T-cell (primary cell): ENCODE measurements around the gene NEUROG2. TPM values are rescaled to one million over a fixed set of nuclear protein-coding genes. Genes with fewer than 3 reads are reported as not detected.

Experiments used
- ATAC-seq, 4 experiments: fragments of 200-7000 bp in 3 of 4; fragments of 150-1000 bp in 1 of 4; cut with Tn5 transposase; replicated peaks in 1 of 4; 1 replicate in 3 of 4; 2 replicates in 1 of 4; pipeline ENCODE4 v1.10.0; 2021; ENCODE audit warnings: moderate library complexity in 3 of 4, mild to moderate bottlenecking in 2 of 4, moderate number of reproducible peaks in 1 of 4
- CTCF ChIA-PET, 2 donors: fragments of 300-600 bp; sonication (Branson Sonifier 250); formaldehyde crosslinking; loops; one replicate each; lab custom pipeline; 2022; ENCODE audit warnings: antibody characterized with exemption in 2 of 2; lab: Charles Lee
- POLR2A ChIA-PET, 2 donors: fragments of 300-600 bp; sonication (Branson Sonifier 250); formaldehyde crosslinking; loops; one replicate each; lab custom pipeline; 2022; ENCODE audit warnings: antibody characterized with exemption in 2 of 2; lab: Charles Lee
- DNase-seq, 35 experiments: peaks; one replicate each; pipeline versions ENCODE4 v3.0.0 to v3.0.0-alpha.2; 2013 to 2023
- H3K27ac ChIP-seq: one replicate; pipeline ENCODE4 v1.5.1; 2013; ENCODE audit warnings: low read length
- H3K27me3 ChIP-seq, 2 experiments: replicated peaks in 1 of 2; 1 replicate in 1 of 2; 2 replicates in 1 of 2; pipeline versions ENCODE4 v1.6.1 to v1.7.0; 2013; ENCODE audit warnings: low read length in 1 of 2, mixed read lengths in 1 of 2; ENCODE audit not compliant: control insufficient read depth in 2 of 2, insufficient read depth in 2 of 2; ENCODE audit errors: extremely low read depth in 1 of 2
- H3K36me3 ChIP-seq, 2 donors: 1 replicate in 1 of 2; 2 replicates in 1 of 2; pipeline versions ENCODE4 v1.6.1 to v1.7.0; 2013; ENCODE audit warnings: low read length in 1 of 2; ENCODE audit not compliant: control insufficient read depth in 2 of 2, insufficient read depth in 1 of 2; ENCODE audit errors: extremely low read depth in 1 of 2
- H3K4me1 ChIP-seq, 2 experiments: 1 replicate in 1 of 2; 2 replicates in 1 of 2; pipeline versions ENCODE4 v1.6.1 to v1.7.0; 2013; ENCODE audit warnings: low read length in 2 of 2, mixed read lengths in 1 of 2; ENCODE audit not compliant: insufficient read depth in 2 of 2, control insufficient read depth in 1 of 2; ENCODE audit errors: extremely low read depth in 1 of 2
- H3K4me3 ChIP-seq, 2 donors: 1 replicate in 1 of 2; 2 replicates in 1 of 2; pipeline versions ENCODE4 v1.5.1 to v1.7.0; 2013; ENCODE audit warnings: mild to moderate bottlenecking in 2 of 2, low read length in 1 of 2, moderate library complexity in 1 of 2; ENCODE audit not compliant: control insufficient read depth in 1 of 2; ENCODE audit errors: extremely low read depth in 1 of 2
- H3K9me3 ChIP-seq: 2 replicates; pipeline ENCODE4 v1.7.0; 2013
- H3K27ac Mint-ChIP-seq, 2 donors: one replicate each; pipeline ENCODE4 v1.8.0; 2020 to 2021; ENCODE audit warnings: mild to moderate bottlenecking in 2 of 2, mixed read lengths in 2 of 2
- H3K27me3 Mint-ChIP-seq, 2 donors: one replicate each; pipeline ENCODE4 v1.8.0; 2021 to 2022; ENCODE audit warnings: mixed read lengths in 2 of 2
- H3K36me3 Mint-ChIP-seq: one replicate; pipeline ENCODE4 v1.8.0; 2021; ENCODE audit warnings: mixed read lengths
- H3K4me1 Mint-ChIP-seq, 3 donors: one replicate each; pipeline ENCODE4 v1.8.0; 2020 to 2022; ENCODE audit warnings: mixed read lengths in 3 of 3, mild to moderate bottlenecking in 1 of 3
- H3K4me3 Mint-ChIP-seq, 3 donors: one replicate each; pipeline ENCODE4 v1.8.0; 2020 to 2022; ENCODE audit warnings: mild to moderate bottlenecking in 3 of 3, mixed read lengths in 3 of 3, moderate library complexity in 3 of 3
- H3K9me3 Mint-ChIP-seq, 3 donors: one replicate each; pipeline ENCODE4 v1.8.0; 2020 to 2022; ENCODE audit warnings: mixed read lengths in 3 of 3
- WGBS: methylation state at CpG from one replicate; pipeline ENCODE4 v1.1.5; 2013; ENCODE audit warnings: missing lambda C conversion rate; ENCODE audit not compliant: insufficient coverage; 5-methylcytosine and 5-hydroxymethylcytosine counted together
- total RNA-seq, 35 experiments: library from RNA in 6 of 35; stranded (reverse) in 6 of 35; fragments of 120-200 nt in 1 of 35; gene quantifications; one replicate each; pipeline versions ENCODE4 v1.2.1 to v1.2.4 and lab custom pipeline; 2013 to 2026

Gene NEUROG2
- total RNA-seq, 5 donors from 2014 or later (not counting 1 experiment from before 2014, with no cell fraction given): not detected

DNA sequence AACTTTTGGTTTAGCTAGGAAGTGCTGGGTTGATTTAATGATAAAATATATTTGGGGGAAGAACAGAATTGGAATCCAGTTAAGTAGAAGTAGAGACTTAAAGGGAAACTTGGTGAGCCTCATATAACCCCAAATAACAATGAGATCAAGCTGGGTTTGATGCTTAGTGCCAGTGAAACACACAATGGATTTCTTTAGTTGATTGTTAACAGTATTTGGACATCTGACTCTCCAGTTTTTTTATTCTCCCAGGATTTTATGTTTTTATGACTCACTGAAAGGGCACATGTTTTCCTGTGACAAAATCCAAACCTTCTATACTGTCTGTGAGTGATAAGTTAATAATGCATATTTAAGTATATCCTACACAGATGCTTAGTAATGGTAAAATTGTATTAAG is 2.7 kb upstream of the NEUROG2 start:
- ATAC-seq (no peak), DNase-seq (no peak)
- Histone ChIP-seq H3K36me3 (no peaks in the 10 kb centered on the region), H3K9me3 (peaks cover 2% of the 10 kb centered on the region), H3K27ac (no peak overlapping the region), H3K4me1 (peaks cover 29 to 61% of the 10 kb centered on the region in 2 experiments), H3K27me3 (peaks cover 54 to 73% of the 10 kb centered on the region in 2 experiments), H3K4me3 (no peak overlapping the region)
- H3K27me3 Mint-ChIP-seq: peaks cover 89 to 90% of the 10 kb centered on the region in 2 donors
- H3K36me3 Mint-ChIP-seq: no peaks in the 10 kb centered on the region
- H3K27ac Mint-ChIP-seq: no peak overlapping the region
- ChIA-PET POLR2A (interaction anchor here in 1 of 2 donors (0.6 kb wide), 1 partner anchor 234 kb away, joined by 9 read pairs; no protein-coding TSS in a partner anchor), CTCF (no interaction called here)
- H3K4me3 Mint-ChIP-seq: no peak overlapping the region
- peaks cover 61 to 85% (median 75%) of the 10 kb centered on the region in 3 donors for H3K4me1 Mint-ChIP-seq
- peaks cover 0 to 6% (median 0%) of the 10 kb centered on the region in 3 donors for H3K9me3 Mint-ChIP-seq

DNA sequence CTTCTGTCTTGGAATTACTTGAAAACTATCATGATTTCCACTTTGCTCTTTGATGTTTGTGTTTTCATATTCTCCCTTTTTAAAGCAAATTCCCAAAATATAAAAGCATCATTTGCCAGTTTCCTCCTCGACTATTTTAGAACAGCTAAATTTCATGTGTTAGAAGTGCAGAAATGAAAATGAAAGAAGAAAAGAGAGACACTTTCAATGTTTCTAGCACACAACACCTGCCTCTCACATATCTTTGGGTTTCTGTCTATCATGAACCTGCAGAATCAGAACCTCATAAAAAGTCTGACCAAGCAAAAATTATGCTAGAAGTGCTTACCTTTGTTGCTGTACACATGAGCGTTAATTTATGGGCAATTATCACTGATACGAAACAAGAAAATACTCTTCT is 1.9 kb upstream of the NEUROG2 start:
- Histone ChIP-seq H3K27ac (no peak overlapping the region), H3K9me3 (peaks cover 2% of the 10 kb centered on the region), H3K27me3 (peaks cover 52 to 68% of the 10 kb centered on the region in 2 experiments), H3K4me1 (peaks cover 25 to 54% of the 10 kb centered on the region in 2 experiments), H3K4me3 (no peak overlapping the region), H3K36me3 (no peaks in the 10 kb centered on the region)
- peaks cover 87 to 89% of the 10 kb centered on the region in 2 donors for H3K27me3 Mint-ChIP-seq
- ChIA-PET POLR2A (no interaction called here), CTCF (interaction anchor here (0.9 to 1.3 kb wide), 2 partner anchors 14 to 20 kb away, joined by 3 read pairs; no protein-coding TSS in a partner anchor)
- no CpG with 5 or more reads among the region's 3 CpGs for WGBS
- peak overlapping the region in 1 of 2 donors; percentile 43 for H3K27ac Mint-ChIP-seq
- no peaks in the 10 kb centered on the region for H3K36me3 Mint-ChIP-seq
- peaks cover 55 to 79% (median 67%) of the 10 kb centered on the region in 3 donors for H3K4me1 Mint-ChIP-seq
- H3K4me3 Mint-ChIP-seq: peak overlapping the region; percentile 50 to 84 (median 67)
- peaks cover 0 to 6% (median 0%) of the 10 kb centered on the region in 3 donors for H3K9me3 Mint-ChIP-seq
- ATAC-seq (no peak), DNase-seq (no peak)

DNA sequence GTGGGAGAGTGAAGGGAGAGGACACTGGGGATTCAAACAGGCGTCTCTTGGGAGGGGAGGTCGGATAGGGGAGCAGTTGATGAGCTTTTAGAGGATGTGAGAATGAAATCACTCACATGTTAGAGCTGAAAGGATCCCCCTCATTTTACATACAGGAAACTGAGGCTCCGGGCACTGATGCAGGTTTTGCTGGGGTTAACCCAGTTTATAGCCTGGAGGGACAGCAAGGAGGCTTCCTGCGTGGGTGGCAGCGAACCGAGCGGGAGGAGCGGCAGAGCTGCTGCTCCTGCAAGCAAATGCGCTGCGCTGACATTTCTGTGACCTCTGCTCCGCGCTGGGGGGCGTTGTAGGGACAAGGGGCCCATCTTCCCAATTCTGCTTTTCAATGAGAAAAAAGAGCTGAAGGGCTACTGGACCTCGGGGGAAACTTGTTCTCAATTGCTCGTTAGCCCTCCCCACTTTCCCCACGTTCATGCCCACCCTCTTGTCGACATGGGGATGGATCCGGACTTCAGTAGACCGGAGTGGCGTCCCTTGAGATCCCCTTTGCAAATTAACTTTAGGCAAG is 1.2 kb upstream of the NEUROG2 start:
- ChIA-PET CTCF (interaction anchor here (0.5 to 1.3 kb wide), 4 partner anchors 13 to 238 kb away, joined by 3 to 4 read pairs (median 3); no protein-coding TSS in a partner anchor), POLR2A (interaction anchor here in 1 of 2 donors (0.5 kb wide), 1 partner anchor 314 kb away, joined by 4 read pairs; no protein-coding TSS in a partner anchor)
- no peaks in the 10 kb centered on the region for H3K36me3 Mint-ChIP-seq
- H3K9me3 Mint-ChIP-seq: peaks cover 0 to 6% (median 0%) of the 10 kb centered on the region in 3 donors
- Histone ChIP-seq H3K36me3 (no peaks in the 10 kb centered on the region), H3K27me3 (peaks cover 50 to 61% of the 10 kb centered on the region in 2 experiments), H3K4me3 (peak overlapping the region in 1 of 2 donors; percentile 46), H3K27ac (no peak overlapping the region), H3K4me1 (peaks cover 22 to 48% of the 10 kb centered on the region in 2 experiments), H3K9me3 (peaks cover 2% of the 10 kb centered on the region)
- peak overlapping the region; percentile 50 to 84 (median 67) for H3K4me3 Mint-ChIP-seq
- peaks cover 52 to 72% (median 61%) of the 10 kb centered on the region in 3 donors for H3K4me1 Mint-ChIP-seq
- no peak for ATAC-seq
- H3K27me3 Mint-ChIP-seq: peaks cover 90% of the 10 kb centered on the region in 2 donors
- WGBS: 10% methylated on average over 12 of the region's 20 CpGs
- H3K27ac Mint-ChIP-seq: peak overlapping the region in 1 of 2 donors; percentile 10
- DNase-seq: no peak

DNA sequence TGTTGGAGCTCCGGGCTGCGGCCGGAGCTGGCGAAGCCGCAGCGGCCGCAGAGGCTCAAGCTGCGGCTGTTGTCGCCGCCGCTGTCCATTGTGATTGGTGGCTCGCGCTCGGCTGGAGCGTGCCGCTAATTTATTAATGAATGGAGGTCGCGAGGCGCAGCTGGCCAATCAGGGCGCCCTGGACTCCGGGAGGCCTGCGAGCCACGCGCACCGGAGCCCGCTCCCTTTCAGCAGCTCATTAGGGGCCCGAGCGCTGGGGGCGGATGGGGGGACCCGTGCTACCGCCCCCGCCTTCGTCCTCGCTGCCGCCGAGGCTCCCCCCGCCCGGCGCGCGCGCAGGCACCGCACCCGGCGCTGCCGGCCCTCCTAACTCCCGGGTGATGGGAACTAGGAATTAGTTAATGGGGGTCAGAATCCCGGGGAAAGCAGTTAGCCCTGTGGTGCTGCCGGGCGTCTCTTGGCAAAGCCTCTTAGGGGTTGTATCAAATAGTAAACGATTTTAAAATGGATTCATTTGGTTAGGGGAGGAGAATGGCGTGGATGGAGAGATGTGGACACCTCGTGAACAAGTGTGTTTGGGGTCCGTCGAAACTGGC is 589 bp upstream of the NEUROG2 start:
- peaks cover 49 to 69% (median 62%) of the 10 kb centered on the region in 3 donors for H3K4me1 Mint-ChIP-seq
- Histone ChIP-seq H3K27ac (no peak overlapping the region), H3K4me3 (peak overlapping the region in 1 of 2 donors; percentile 46), H3K36me3 (no peaks in the 10 kb centered on the region), H3K9me3 (peaks cover 2% of the 10 kb centered on the region), H3K27me3 (peaks cover 50 to 60% of the 10 kb centered on the region in 2 experiments), H3K4me1 (peaks cover 23 to 48% of the 10 kb centered on the region in 2 experiments)
- no peaks in the 10 kb centered on the region for H3K36me3 Mint-ChIP-seq
- 2% methylated on average over 55 of the region's 55 CpGs for WGBS
- H3K4me3 Mint-ChIP-seq: peak overlapping the region; percentile 57 to 90 (median 84)
- peaks cover 0 to 6% (median 0%) of the 10 kb centered on the region in 3 donors for H3K9me3 Mint-ChIP-seq
- H3K27ac Mint-ChIP-seq: no peak overlapping the region
- DNase-seq (no peak), ATAC-seq (no peak)
- ChIA-PET POLR2A (no interaction called here), CTCF (interaction anchor here (0.6 to 1.3 kb wide), 4 partner anchors 12 to 250 kb away, joined by 3 to 6 read pairs (median 3); no protein-coding TSS in a partner anchor)
- H3K27me3 Mint-ChIP-seq: peaks cover 90% of the 10 kb centered on the region in 2 donors

DNA sequence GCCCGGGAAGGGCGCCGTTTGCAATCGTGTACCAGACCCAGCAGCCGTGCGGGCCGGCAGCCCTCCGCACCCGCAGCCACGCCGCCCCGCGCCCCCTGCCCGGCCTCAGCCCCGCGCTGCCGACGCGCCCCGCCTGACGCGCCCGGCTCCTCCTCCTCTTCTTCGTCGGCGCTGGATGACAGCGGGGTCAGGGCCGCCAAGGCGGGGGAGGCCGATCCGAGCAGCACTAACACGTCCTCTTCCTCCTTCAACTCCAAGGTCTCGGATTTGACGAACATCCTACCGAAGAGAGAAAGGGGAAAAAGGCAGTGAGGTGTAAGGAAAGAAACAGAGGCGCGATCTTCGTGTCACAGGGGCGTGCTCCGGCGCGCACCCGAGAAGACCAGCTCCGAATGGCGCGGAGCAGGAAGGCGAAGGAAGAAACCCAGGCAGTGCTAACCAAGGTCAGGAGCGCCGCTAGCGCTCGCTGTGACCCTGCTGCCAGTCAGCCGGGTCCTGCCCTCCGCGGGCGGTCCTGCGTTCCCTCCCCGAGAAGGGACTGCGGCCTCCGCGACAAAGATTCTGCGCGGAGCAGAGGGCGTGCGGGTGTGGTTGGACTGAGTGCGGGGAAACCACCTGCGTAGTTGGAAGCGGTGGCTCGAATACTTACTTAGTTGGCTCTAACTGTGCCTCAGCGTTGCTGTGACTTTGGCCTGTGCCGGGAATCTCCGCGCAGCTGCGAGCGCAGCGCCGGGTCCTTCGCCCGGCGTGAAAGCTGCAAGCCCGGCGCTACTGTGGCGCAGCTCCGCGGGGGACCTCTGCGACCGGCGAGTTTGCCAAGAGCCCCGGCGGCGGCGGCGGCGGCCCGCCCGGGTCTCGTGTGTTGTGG is 548 bp downstream of the NEUROG2 start:
- Histone ChIP-seq H3K27ac (no peak overlapping the region), H3K27me3 (peaks cover 48 to 60% of the 10 kb centered on the region in 2 experiments), H3K4me1 (peaks cover 31 to 48% of the 10 kb centered on the region in 2 experiments), H3K36me3 (no peaks in the 10 kb centered on the region), H3K4me3 (peak overlapping the region; percentile 54 to 82), H3K9me3 (peaks cover 2% of the 10 kb centered on the region)
- Mint-ChIP-seq H3K4me3 (peak overlapping the region; percentile 84 to 90 (median 85)), H3K27me3 (peaks cover 86 to 87% of the 10 kb centered on the region in 2 donors), H3K27ac (no peak overlapping the region), H3K4me1 (peaks cover 50 to 68% (median 60%) of the 10 kb centered on the region in 3 donors), H3K36me3 (no peaks in the 10 kb centered on the region), H3K9me3 (peaks cover 0 to 6% (median 0%) of the 10 kb centered on the region in 3 donors)
- POLR2A ChIA-PET: no interaction called here
- CTCF ChIA-PET: no interaction called here
- ATAC-seq: peak; percentile 56 to 76 (median 60)
- peak in 8 of 35 experiments; percentile 15 to 66 (median 28) for DNase-seq
- WGBS: under 1% methylated on average over 75 of the region's 96 CpGs
